ENCODE data around the gene LRRC49. TPM values are rescaled to one million over a fixed set of nuclear protein-coding genes. Genes with fewer than 3 reads are reported as not detected.

Gene LRRC49
- total RNA-seq, 1 experiment from 2014 or later = 9.2 TPM

- Histone ChIP-seq H3K27ac (ENCODE audit: low read depth, low read length, poor library complexity, severe bottlenecking) (peak overlapping the region; percentile 87), H3K9me3 (ENCODE audit: low read depth, low read length, poor library complexity, severe bottlenecking) (no peaks in the 10 kb centered on the region), H3K4me1 (ENCODE audit: insufficient read depth, low read length, poor library complexity, severe bottlenecking) (peaks cover 24% of the 10 kb centered on the region), H3K36me3 (ENCODE audit: insufficient read depth, low read length, poor library complexity, severe bottlenecking) (peaks cover 20% of the 10 kb centered on the region), H3K27me3 (replicated peaks; ENCODE audit: insufficient read depth, low read depth, low read length, poor library complexity) (no peaks in the 10 kb centered on the region), H3K4me3 (ENCODE audit: low read depth, low read length, poor library complexity, severe bottlenecking) (peak overlapping the region; percentile 86)
- ChIA-PET POLR2A (ENCODE audit: low non-redundant PET) (interaction anchor here (0.5 to 0.6 kb wide), 2 partner anchors 349 to 445 kb away, joined by 3 to 7 read pairs; no protein-coding TSS in a partner anchor), CTCF (no interaction called here)
- intact Hi-C loops (cut with micrococcal nuclease; ENCODE audit: unreplicated experiment) = no loop called here
- BruUV-seq (replicated peaks) = no TSS peak
- TF ChIP-seq CTCF (conservative IDR thresholded peaks at IDR 0.05; ENCODE audit: low read depth, low read length) (no peak), EZH2 (IDR thresholded peaks at IDR 0.05; ENCODE audit: borderline replicate concordance, low read depth, low read length, poor library complexity, severe bottlenecking) (no peak)
- peak; percentile 57 for DNase-seq (ENCODE audit: low spot score)
Measured at GRCh38 chr15:70853318-70853972, 39.2 kb upstream of the LRRC49 start.

GRCh38 chr15:70853973-70854665, 38.5 kb upstream of the LRRC49 start, which contains the start of gene LARP6:
LARP6 (minus strand) TSS chr15:70854157; CDS start chr15:70854088, 69 bp downstream.
- H3K36me3 ChIP-seq (ENCODE audit: insufficient read depth, low read length, poor library complexity, severe bottlenecking) = peaks cover 20% of the 10 kb centered on the region
- H3K27ac ChIP-seq (ENCODE audit: low read depth, low read length, poor library complexity, severe bottlenecking) = peak within 1 kb of the TSS; percentile 87
- no TSS peak for BruUV-seq (replicated peaks)
- peak within 1 kb of the TSS; percentile 86 for H3K4me3 ChIP-seq (ENCODE audit: low read depth, low read length, poor library complexity, severe bottlenecking)
- no peaks in the 10 kb centered on the region for H3K27me3 ChIP-seq (replicated peaks; ENCODE audit: insufficient read depth, low read depth, low read length, poor library complexity)
- ChIA-PET POLR2A (ENCODE audit: low non-redundant PET) (interaction anchor here (0.6 kb wide), 1 partner anchor 16 kb away, joined by 3 read pairs; no protein-coding TSS in a partner anchor), CTCF (no interaction called here)
- intact Hi-C loops (cut with micrococcal nuclease; ENCODE audit: unreplicated experiment) = loop anchor here (1.0 kb wide), 1 partner anchor 16 kb away; no protein-coding TSS in a partner anchor
- no peak for TF ChIP-seq CTCF (conservative IDR thresholded peaks at IDR 0.05; ENCODE audit: low read depth, low read length)
- no peak for TF ChIP-seq EZH2 (IDR thresholded peaks at IDR 0.05; ENCODE audit: borderline replicate concordance, low read depth, low read length, poor library complexity, severe bottlenecking)
- peaks cover 24% of the 10 kb centered on the region for H3K4me1 ChIP-seq (ENCODE audit: insufficient read depth, low read length, poor library complexity, severe bottlenecking)
- DNase-seq (ENCODE audit: low spot score) = peak; percentile 71
- H3K9me3 ChIP-seq (ENCODE audit: low read depth, low read length, poor library complexity, severe bottlenecking) = no peaks in the 10 kb centered on the region

- DNase-seq (ENCODE audit: low spot score) = peak; percentile 25
- H3K9me3 ChIP-seq (ENCODE audit: low read depth, low read length, poor library complexity, severe bottlenecking) = no peaks in the 10 kb centered on the region
- TF ChIP-seq CTCF (conservative IDR thresholded peaks at IDR 0.05; ENCODE audit: low read depth, low read length) (no peak), EZH2 (IDR thresholded peaks at IDR 0.05; ENCODE audit: borderline replicate concordance, low read depth, low read length, poor library complexity, severe bottlenecking) (no peak)
- no peaks in the 10 kb centered on the region for H3K27me3 ChIP-seq (replicated peaks; ENCODE audit: insufficient read depth, low read depth, low read length, poor library complexity)
- intact Hi-C loops (cut with micrococcal nuclease; ENCODE audit: unreplicated experiment) = loop anchor here (1.0 kb wide), 1 partner anchor 16 kb away; no protein-coding TSS in a partner anchor
- ChIA-PET CTCF (interaction anchor here (0.6 kb wide), 1 partner anchor 59 kb away, joined by 6 read pairs; no protein-coding TSS in a partner anchor), POLR2A (ENCODE audit: low non-redundant PET) (interaction anchor here (0.6 to 0.7 kb wide), 2 partner anchors 15 to 543 kb away, joined by 3 read pairs; no protein-coding TSS in a partner anchor)
- H3K4me1 ChIP-seq (ENCODE audit: insufficient read depth, low read length, poor library complexity, severe bottlenecking) = peaks cover 24% of the 10 kb centered on the region
- BruUV-seq (replicated peaks) = TSS peak; percentile 21
- H3K4me3 ChIP-seq (ENCODE audit: low read depth, low read length, poor library complexity, severe bottlenecking) = peak overlapping the region; percentile 86
- H3K27ac ChIP-seq (ENCODE audit: low read depth, low read length, poor library complexity, severe bottlenecking) = peak overlapping the region; percentile 87
- peaks cover 20% of the 10 kb centered on the region for H3K36me3 ChIP-seq (ENCODE audit: insufficient read depth, low read length, poor library complexity, severe bottlenecking)
Measured at GRCh38 chr15:70854666-70854976, 38.0 kb upstream of the LRRC49 start.
